Effector CD4-positive, alpha-beta T cell (primary cell): ENCODE measurements around the gene TMEM150A.
"Not testable (repeated sequence)": the region's sequence is repeated elsewhere in the genome, so short reads cannot be mapped to it uniquely, and the experiment has no call there.

ENCODE experiments used
- DNase-seq: peaks from one replicate; pipeline ENCODE4 v3.0.0-alpha.2; 2020
- total RNA-seq: gene quantifications from one replicate; lab custom pipeline; 2026; lab: John Stamatoyannopoulos, UW

Gene TMEM150A
- total RNA-seq = 8.8 reads per million, percentile 29 among the genes with 10 or more reads in this experiment

- peak; percentile 79 for DNase-seq
These were observed at the start of gene TMEM150A for GRCh38 chr2:85602476-85603234. TMEM150A (minus strand) TSS chr2:85602698; CDS start chr2:85601948, 750 bp downstream.

GRCh38 chr2:85652056-85652455 lies 49.6 kb upstream of the TMEM150A start:
- DNase-seq = no peak

GRCh38 chr2:85651097-85651496 lies 48.6 kb upstream of the TMEM150A start:
- DNase-seq = no peak

- DNase-seq = no peak
These were observed 48.0 kb upstream of the TMEM150A start for GRCh38 chr2:85650456-85650855.

- DNase-seq = no peak
These were observed 47.0 kb upstream of the TMEM150A start for GRCh38 chr2:85649201-85650190.

- no peak for DNase-seq
These were observed 46.1 kb upstream of the TMEM150A start for GRCh38 chr2:85648619-85649018.

- DNase-seq = no peak
These were observed 45.5 kb upstream of the TMEM150A start for GRCh38 chr2:85647823-85648526.

GRCh38 chr2:85646166-85646565 lies 43.7 kb upstream of the TMEM150A start:
- DNase-seq = no peak

GRCh38 chr2:85644909-85645308 lies 42.4 kb upstream of the TMEM150A start:
- no peak for DNase-seq

- no peak for DNase-seq
These were observed 40.2 kb upstream of the TMEM150A start for GRCh38 chr2:85642725-85643124.

GRCh38 chr2:85635636-85636035 lies 33.1 kb upstream of the TMEM150A start:
- no peak for DNase-seq

GRCh38 chr2:85635011-85635410 lies 32.5 kb upstream of the TMEM150A start:
- DNase-seq = no peak

GRCh38 chr2:85631316-85631715 lies 28.8 kb upstream of the TMEM150A start:
- DNase-seq = no peak

- no peak for DNase-seq
These were observed 26.2 kb upstream of the TMEM150A start for GRCh38 chr2:85628658-85629057.

- DNase-seq = no peak
These were observed 21.5 kb upstream of the TMEM150A start for GRCh38 chr2:85623991-85624390.

- DNase-seq = no peak
These were observed 18.8 kb upstream of the TMEM150A start for GRCh38 chr2:85621338-85621737.

- DNase-seq = no peak
These were observed 17.1 kb upstream of the TMEM150A start for GRCh38 chr2:85619617-85620016.

- DNase-seq = not testable (repeated sequence)
These were observed 15.2 kb upstream of the TMEM150A start for GRCh38 chr2:85617723-85618122.

GRCh38 chr2:85615413-85615728 lies 12.9 kb upstream of the TMEM150A start:
- no peak for DNase-seq

- DNase-seq = not testable (repeated sequence)
These were observed 12.3 kb upstream of the TMEM150A start for GRCh38 chr2:85614757-85615156.

GRCh38 chr2:85613717-85614515 lies 11.4 kb upstream of the TMEM150A start:
- DNase-seq = no peak
